Measurements from ENCODE around the gene COMT.

Gene COMT

DNA sequence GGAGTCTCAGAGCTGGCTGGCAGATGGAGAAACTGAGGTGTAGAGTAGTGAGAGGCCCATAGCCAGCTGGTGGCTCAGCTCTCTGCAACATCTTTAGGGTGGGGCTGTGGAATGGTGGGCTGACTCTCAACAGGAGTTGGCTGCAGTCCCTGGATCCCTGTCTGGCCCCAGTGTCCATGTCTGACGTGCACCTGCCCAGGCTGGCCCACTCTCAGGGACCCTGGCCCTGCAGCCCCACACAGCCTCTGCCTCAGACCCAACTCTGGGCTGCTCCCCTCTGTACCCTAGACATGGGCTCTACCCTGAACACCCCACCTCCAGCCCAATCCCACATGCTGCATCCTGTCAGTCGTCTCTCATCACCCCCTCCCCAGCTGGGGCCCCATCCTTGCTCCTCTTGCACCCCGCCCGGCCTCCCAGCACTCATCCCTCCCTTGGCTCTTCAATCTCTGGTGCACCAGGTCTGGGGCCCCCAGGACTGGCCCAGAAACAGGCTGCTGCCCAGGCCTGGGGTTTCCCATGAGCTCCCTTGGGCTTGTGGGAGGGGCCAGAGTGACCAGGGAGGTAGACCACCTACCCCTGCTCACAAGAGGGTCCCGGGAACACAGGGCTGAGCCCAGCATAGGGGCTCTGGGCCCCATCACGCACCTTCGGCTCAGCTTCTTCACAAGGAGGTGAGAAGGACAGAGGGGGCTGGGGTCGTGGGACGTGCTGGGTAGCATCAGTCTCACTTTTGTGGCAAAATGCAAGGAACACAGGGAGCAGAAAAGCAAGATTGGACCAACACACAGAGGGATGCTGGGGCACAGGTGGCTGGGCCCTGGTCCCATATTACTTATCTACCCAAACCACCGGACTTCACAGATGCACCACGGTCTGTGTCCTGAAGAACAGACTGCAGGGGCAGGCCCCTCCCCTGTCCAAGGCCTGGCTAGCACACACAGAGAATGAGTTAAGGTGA lies 43.6 kb downstream of the COMT start:
- ATAC-seq (ENCODE audit: insufficient read depth, low read depth) (no peak), DNase-seq (no peak)
- Histone ChIP-seq H3K4me1 (ENCODE audit: insufficient read depth, low read length) (no peaks in the 10 kb centered on the region), H3K27me3 (ENCODE audit: insufficient read depth, low read length, poor library complexity) (no peaks in the 10 kb centered on the region), H3K27ac (ENCODE audit: low read length) (no peak overlapping the region), H4K20me1 (ENCODE audit: insufficient read depth, low read length) (peaks cover 12% of the 10 kb centered on the region; the same call in 1 of the 2 replicates), H3K4me3 (ENCODE audit: low read depth in 1 of 2, low read length in 2 of 2) (no peak overlapping the region), H3K36me3 (ENCODE audit: insufficient read depth, low read length) (no peaks in the 10 kb centered on the region), H3K9me3 (ENCODE audit: insufficient read depth, low read length, severe bottlenecking) (no peaks in the 10 kb centered on the region), H2AFZ (ENCODE audit: low read depth, low read length) (no peak overlapping the region), H3K79me2 (ENCODE audit: insufficient read depth, low read length) (no peaks in the 10 kb centered on the region), H3K9ac (ENCODE audit: low read depth, low read length) (no peak overlapping the region), H3K4me2 (ENCODE audit: insufficient read depth, low read length) (no peak overlapping the region)
- TF ChIP-seq EZH2 (IDR thresholded peaks at IDR 0.05; ENCODE audit: borderline replicate concordance, low read depth, low read length, severe bottlenecking): no peak
- TF ChIP-seq, protein P1, sequence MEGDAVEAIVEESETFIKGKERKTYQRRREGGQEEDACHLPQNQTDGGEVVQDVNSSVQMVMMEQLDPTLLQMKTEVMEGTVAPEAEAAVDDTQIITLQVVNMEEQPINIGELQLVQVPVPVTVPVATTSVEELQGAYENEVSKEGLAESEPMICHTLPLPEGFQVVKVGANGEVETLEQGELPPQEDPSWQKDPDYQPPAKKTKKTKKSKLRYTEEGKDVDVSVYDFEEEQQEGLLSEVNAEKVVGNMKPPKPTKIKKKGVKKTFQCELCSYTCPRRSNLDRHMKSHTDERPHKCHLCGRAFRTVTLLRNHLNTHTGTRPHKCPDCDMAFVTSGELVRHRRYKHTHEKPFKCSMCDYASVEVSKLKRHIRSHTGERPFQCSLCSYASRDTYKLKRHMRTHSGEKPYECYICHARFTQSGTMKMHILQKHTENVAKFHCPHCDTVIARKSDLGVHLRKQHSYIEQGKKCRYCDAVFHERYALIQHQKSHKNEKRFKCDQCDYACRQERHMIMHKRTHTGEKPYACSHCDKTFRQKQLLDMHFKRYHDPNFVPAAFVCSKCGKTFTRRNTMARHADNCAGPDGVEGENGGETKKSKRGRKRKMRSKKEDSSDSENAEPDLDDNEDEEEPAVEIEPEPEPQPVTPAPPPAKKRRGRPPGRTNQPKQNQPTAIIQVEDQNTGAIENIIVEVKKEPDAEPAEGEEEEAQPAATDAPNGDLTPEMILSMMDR (IDR thresholded peaks at IDR 0.05; ENCODE audit: borderline replicate concordance, extremely low read depth, low read length, poor library complexity, severe bottlenecking): no peak

DNA sequence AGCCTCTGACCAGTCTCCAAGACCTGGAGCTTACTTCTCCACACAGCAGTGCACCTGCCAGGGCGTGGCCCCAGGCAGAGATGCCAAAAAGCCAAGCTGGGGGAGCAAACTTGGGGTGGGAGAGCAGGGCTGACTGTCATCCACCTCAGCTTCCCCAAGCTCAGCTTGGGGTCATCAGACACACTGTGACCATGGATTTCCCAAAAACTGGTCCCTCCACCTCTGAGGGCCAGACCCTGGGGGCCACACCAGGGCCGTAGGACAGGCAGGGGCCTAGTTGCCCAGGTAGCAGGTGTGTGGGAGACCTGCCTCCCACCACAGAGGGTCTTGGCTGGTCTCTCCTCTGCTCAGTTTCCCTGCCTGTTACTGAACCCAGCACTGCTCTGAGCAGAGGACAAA lies 44.4 kb downstream of the COMT start:
- Histone ChIP-seq H3K4me1 (ENCODE audit: insufficient read depth, low read length) (no peaks in the 10 kb centered on the region), H4K20me1 (ENCODE audit: insufficient read depth, low read length) (peaks cover 12% of the 10 kb centered on the region; the same call in 1 of the 2 replicates), H2AFZ (ENCODE audit: low read depth, low read length) (no peak overlapping the region), H3K4me2 (ENCODE audit: insufficient read depth, low read length) (no peak overlapping the region), H3K4me3 (ENCODE audit: low read depth in 1 of 2, low read length in 2 of 2) (no peak overlapping the region), H3K9ac (ENCODE audit: low read depth, low read length) (no peak overlapping the region), H3K36me3 (ENCODE audit: insufficient read depth, low read length) (no peaks in the 10 kb centered on the region), H3K9me3 (ENCODE audit: insufficient read depth, low read length, severe bottlenecking) (no peaks in the 10 kb centered on the region), H3K27ac (ENCODE audit: low read length) (no peak overlapping the region), H3K79me2 (ENCODE audit: insufficient read depth, low read length) (no peaks in the 10 kb centered on the region), H3K27me3 (ENCODE audit: insufficient read depth, low read length, poor library complexity) (no peaks in the 10 kb centered on the region)
- no peak for TF ChIP-seq EZH2 (IDR thresholded peaks at IDR 0.05; ENCODE audit: borderline replicate concordance, low read depth, low read length, severe bottlenecking)
- TF ChIP-seq, protein P1 (IDR thresholded peaks at IDR 0.05; ENCODE audit: borderline replicate concordance, extremely low read depth, low read length, poor library complexity, severe bottlenecking): no peak
- no peak for ATAC-seq (ENCODE audit: insufficient read depth, low read depth)
- no peak for DNase-seq

DNA sequence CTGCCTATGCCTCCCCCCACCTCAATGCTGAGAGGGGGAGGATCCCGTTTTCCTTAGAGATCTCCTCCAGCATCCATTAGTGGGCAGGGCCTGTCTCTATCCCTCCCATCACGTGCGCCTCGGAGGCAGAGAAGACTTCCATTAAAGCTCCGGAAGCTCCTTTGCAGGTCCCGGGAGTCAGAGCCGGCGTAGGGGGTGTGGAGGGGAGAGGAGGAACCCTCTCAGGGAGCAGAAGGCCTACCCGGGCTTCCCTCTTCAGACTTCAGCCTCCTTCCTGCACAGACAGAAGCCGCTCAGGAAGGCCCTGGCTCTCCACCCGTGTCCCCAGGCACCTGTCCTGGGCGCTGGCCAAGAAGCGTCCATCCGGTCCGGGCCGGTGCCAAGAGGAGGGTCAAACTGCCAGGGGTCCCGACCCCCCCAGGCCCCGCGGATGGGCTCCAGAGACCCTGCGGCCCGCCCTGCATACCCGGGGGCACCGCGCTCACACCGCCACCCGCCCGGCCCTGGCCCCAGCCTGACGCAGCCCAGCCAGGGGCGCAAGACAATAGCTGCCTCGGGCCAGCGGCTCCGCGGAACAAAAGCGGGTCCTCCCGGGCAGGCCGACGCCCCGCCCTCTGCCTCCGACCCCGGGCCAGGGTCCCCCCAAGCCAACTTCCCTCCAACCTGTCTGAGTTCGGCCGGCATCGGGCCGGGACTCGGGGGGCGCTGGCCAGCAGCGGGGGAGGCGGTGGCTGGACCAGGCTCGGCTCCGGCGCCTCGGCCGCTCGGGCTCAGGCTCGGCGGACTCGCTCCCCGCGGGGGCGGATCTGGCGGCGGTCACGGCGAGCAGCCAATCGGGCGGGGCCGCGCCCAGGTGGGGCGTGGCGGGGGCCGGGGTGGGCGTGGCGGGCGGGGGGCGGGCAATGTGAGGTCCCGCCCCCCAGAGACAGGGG lies 45.1 kb downstream of the COMT start:
- Histone ChIP-seq H3K9me3 (ENCODE audit: insufficient read depth, low read length, severe bottlenecking) (no peaks in the 10 kb centered on the region), H3K4me2 (ENCODE audit: insufficient read depth, low read length) (no peak overlapping the region), H4K20me1 (ENCODE audit: insufficient read depth, low read length) (peaks cover 17% of the 10 kb centered on the region; the same call in 1 of the 2 replicates), H3K4me3 (ENCODE audit: low read depth in 1 of 2, low read length in 2 of 2) (no peak overlapping the region), H3K9ac (ENCODE audit: low read depth, low read length) (no peak overlapping the region), H3K4me1 (ENCODE audit: insufficient read depth, low read length) (no peaks in the 10 kb centered on the region), H3K79me2 (ENCODE audit: insufficient read depth, low read length) (no peaks in the 10 kb centered on the region), H3K27ac (ENCODE audit: low read length) (no peak overlapping the region), H3K27me3 (ENCODE audit: insufficient read depth, low read length, poor library complexity) (no peaks in the 10 kb centered on the region), H3K36me3 (ENCODE audit: insufficient read depth, low read length) (no peaks in the 10 kb centered on the region), H2AFZ (ENCODE audit: low read depth, low read length) (no peak overlapping the region)
- ATAC-seq (ENCODE audit: insufficient read depth, low read depth) (peak; percentile 25; the same call in 2 of the 3 replicates), DNase-seq (no peak)
- TF ChIP-seq, protein P1 (IDR thresholded peaks at IDR 0.05; ENCODE audit: borderline replicate concordance, extremely low read depth, low read length, poor library complexity, severe bottlenecking): no peak
- TF ChIP-seq EZH2 (IDR thresholded peaks at IDR 0.05; ENCODE audit: borderline replicate concordance, low read depth, low read length, severe bottlenecking): no peak

Data from DND-41 (cell line).